GM15510 (cell line): ENCODE measurements around the gene PCBP2.

ENCODE experiments used
- POLR2A ChIP-seq: IDR thresholded peaks from 3 replicates; pipeline ENCODE4 v1.6.1; 2011; ENCODE audit warnings: borderline replicate concordance; ENCODE audit not compliant: insufficient read length; ENCODE audit errors: extremely low read depth

PCBP2 gene

DNA sequence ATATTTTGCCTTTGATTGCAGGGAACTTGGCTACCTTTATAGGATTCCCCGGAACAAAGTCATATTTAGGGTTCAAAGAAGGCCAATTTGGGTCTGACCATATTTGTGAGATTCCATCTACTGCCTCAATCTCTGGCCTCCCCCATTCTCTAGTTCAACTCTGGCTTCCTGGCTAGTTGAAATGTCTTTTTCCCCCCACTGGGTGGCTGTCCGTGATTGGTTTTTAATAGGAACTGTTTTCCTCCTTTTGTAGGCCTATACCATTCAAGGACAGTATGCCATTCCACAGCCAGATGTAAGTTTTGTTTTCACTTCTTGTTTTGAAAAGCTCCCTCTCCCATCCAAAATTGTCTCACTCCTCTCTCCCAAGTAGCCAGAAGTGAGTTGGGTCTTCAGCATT is 13.8 kb downstream of the PCBP2 start:
- no peak for TF ChIP-seq POLR2A

DNA sequence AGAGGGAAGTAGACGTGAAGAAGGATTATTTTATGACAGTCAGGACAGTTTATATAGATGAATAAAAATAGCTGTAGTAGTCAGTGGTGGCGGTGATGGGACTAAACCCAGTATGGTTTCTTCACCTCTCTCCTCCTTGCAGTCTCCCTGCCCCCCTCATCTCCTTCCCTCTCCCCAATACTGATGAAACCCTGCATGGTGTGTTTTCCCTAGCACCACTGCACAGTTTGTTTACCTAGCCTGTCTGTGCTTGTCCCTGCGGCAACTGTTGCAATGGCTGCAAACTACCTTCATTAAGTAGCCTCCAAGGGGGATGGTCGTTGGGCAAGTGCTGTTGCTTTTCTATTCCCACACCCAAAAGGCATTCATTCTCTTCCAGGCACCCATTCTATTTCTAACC is 14.7 kb downstream of the PCBP2 start:
- TF ChIP-seq POLR2A = no peak

DNA sequence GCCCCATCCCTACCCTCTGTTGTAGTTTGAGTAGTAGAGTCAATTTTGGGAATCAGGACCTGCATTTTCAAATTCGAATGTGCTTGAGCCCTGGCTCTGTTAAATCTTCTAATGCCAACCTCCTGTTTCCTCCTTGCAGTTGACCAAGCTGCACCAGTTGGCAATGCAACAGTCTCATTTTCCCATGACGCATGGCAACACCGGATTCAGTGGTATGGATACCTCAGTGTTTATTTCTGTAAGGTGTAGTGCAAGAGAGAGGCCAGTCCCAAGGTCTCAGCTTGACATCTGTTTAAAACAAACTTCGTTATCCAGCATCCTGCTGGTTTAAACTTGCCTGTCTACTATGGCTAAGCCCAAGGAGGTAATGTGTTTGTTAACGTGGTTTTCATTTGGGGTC is 15.2 kb downstream of the PCBP2 start:
- TF ChIP-seq POLR2A = no peak

DNA sequence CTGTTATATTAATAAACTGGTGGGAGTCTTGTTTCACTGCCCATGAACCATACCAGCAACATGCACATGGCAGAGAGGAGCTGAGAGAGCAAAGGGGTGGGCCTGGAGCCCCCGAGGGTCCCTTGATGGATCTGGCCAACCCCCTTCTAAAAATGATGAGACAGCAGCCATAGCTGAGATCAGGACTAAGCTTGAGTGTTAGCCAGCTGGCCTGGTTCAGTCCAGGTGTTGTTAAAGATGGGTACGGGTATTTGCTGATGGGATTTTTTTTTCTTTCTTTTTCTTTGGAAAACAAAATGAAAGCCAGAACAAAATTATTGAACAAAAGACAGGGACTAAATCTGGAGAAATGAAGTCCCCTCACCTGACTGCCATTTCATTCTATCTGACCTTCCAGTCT is 16.0 kb downstream of the PCBP2 start:
- TF ChIP-seq POLR2A = no peak

DNA sequence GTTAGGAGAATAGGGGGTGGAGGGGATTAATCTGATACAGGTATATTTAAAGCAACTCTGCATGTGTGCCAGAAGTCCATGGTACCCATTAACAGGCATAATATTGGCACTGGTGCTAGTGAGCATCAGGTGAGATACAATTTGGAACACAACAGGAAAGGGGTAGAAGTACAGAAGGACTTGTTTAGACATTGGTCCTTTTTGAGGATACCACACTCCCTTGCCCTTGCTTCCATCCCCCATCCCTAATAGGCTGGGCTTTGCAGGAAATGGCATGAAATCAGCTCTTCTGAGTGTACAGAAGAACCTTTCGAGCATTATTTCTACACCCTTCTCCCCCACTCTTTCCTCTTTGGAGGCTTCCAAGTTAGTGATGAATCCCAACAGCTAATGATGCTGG is 16.4 kb downstream of the PCBP2 start:
- TF ChIP-seq POLR2A = no peak

DNA sequence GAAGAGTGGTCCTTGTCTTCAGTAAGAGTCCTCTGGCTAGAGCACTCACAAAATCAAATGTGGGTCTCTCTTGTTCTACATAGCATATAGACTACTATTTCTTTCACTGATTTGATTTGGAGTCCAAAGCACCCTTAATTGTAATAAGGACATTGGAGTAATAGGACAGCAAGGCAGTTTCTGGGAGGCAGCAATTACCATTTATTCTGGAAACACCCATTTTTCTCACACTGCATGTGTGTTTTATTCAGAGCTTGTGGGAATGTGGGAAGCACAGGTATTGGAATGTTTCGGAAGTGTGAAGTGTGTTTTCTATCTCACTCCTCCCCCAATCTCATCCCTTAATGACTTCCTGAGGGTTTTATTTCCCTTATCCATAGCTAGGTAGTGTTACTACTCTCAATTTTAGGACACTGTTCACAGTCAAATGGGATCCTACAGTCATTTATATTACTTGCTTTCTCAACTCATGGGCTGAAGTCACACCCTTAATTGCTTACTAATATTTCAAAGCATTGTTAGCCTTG is 20.2 kb downstream of the PCBP2 start:
- no peak for TF ChIP-seq POLR2A

DNA sequence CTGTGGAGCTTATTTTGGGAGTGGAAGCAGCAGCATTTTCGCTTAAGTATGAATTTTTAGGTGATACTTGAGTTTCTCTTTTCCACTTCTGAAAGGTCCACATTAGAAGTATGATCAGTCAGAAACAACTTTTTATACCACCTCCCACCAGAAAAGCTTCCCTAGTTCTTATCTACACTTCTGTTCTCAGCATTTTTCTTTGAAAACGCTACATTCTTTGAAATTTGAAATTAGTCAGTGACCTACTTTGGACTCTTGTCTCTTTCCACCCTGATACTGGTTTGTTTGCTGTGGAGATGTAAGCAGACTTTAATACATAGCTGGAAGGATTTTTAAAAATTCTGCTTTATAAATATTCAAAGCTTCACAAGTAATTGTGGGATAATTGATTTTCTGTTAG is 22.2 kb downstream of the PCBP2 start:
- no peak for TF ChIP-seq POLR2A

DNA sequence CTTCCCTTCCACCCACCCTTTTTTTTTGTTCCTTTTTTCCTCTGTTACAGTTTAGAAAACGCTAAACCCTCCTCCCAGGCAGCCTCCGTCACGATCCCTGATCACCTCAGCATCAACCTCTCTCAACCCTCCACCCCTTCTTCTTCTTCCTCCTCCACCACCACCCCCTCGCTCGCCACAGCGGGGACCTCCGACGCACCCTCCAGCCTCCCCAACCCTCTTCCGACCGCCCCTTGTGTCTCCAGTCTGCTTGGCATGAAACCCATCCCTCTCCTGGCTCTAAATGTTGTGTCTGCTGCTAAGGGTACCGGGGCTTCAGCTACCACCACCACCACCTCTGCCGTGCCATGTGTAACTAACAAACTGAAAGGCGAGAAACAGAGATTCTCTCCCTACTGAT is 22.9 kb downstream of the PCBP2 start:
- TF ChIP-seq POLR2A = no peak

DNA sequence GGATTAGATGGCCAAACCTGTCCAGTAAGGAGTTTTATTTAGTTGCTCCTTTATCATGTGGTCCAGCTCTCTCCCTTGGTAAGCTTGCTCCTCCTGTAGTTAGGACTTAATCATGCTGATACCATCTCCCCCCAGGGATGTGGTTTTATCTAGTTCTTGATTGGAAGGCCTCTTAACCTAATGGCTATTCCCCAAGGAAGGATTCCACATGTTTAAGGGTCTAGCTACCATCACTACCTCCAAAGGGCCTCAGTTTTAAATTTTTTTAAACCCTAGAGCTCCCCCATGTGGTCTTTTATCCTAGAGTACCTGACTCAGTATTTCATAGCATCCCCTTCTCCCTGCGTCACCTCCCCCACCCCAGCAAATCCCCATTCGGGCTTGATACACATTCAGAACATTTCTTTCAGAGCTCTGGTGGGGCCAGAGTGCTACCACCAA is 24.9 kb downstream of the PCBP2 start:
- TF ChIP-seq POLR2A = no peak

DNA sequence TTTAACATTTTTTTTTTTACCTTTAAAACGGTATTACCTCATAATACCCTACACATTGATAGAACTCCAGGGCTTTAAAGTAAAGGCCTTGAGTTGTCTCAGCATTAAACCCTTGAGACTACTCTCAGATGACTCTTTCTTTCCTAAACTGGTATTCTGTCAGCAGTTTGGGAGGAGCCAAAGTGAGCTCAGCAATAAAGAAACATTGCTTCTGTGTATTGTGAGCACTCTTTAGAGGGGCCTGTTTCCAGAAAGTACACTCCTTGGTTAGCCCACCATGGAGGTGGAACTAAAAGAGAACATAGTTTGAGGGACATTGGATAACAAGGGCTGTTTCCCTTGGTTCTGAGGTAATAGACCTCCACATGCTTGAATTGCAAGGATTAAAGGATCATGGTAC is 27.0 kb downstream of the PCBP2 start:
- TF ChIP-seq POLR2A = no peak

DNA sequence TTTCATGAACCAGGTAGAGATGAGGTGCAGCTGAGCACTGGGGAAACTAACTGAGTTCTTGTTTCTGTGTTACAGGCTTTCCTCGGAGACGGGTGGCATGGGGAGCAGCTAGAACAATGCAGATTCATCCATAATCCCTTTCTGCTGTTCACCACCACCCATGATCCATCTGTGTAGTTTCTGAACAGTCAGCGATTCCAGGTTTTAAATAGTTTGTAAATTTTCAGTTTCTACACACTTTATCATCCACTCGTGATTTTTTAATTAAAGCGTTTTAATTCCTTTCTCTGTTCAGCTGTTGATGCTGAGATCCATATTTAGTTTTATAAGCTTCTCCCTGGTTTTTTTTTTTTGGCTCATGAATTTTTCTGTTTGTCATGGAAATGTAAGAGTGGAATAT is 27.4 kb downstream of the PCBP2 start:
- no peak for TF ChIP-seq POLR2A

DNA sequence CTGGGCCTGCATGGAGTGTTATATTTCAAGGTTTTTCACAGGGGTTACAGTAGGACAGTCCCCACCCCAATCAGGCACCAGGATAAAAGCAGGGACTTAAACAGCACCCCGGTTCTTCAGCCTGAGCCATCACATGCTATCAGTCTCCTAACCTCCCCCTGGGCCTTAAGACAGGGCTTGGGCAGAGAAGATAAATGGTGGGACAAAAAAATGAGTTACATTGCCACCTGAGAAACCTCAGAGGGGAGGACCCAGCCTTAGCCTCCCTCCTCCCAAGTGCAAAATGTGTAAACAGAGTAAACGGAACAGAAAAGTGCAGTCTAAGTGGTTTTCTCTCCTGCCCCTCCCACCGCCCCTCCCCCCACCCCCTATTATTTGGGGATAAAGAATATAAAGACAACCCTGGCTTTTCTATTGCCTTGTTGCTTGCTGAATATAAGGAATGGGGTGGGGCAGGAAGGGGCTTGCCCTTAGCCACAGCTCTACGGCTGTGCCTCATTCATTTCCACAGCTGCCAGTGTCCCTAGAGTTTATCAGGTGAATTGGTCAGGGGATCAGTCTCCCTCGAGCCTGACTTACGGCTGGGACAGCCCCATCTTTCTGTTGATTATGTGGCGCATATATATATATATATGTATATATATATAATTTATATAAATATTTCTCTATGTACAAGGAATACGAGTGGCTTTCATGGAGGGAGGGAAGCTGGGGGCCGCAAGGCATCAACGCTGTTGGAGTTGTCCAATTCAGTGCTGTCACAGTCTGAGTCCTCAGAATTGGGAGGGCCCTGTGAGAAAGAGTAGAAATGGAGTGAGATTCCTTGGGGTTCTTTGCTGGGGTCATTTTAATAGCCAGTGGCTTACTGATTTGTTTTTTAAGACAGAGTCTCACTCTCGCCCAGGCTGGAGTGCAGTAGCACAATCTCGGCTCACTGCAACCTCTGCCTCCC is 28.9 kb downstream of the PCBP2 start:
- TF ChIP-seq POLR2A = no peak

DNA sequence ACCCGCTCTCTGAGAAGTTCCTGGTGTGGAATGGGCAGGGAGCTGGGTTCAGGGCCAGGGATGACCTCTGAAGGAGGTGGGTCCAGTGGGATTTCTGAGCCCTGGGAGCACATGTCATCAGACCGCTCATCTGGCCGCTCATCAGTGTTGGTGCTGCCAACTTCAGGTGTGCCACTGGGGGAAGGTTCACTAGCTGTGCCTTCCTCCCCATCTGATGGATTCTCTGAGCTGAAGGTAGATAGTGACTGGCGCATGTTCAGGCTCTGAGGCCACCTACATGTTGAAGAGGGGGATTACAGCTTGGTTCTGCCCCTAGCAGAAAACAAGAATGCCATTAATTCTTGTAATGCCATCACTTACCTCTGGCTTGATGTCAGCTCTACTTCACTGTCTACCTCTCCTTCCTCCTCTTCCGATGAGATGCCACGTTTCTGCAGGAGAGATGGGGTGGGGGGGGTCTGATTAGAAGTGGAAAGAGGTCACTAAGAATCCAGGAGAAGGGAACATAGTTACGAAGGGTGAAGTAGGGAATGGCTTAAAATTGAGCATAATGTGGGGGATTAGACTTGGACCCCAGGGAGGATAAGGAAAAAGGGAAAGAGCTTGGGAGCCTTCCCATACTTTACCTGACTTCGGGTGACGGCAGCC is 30.2 kb downstream of the PCBP2 start:
- TF ChIP-seq POLR2A = no peak

DNA sequence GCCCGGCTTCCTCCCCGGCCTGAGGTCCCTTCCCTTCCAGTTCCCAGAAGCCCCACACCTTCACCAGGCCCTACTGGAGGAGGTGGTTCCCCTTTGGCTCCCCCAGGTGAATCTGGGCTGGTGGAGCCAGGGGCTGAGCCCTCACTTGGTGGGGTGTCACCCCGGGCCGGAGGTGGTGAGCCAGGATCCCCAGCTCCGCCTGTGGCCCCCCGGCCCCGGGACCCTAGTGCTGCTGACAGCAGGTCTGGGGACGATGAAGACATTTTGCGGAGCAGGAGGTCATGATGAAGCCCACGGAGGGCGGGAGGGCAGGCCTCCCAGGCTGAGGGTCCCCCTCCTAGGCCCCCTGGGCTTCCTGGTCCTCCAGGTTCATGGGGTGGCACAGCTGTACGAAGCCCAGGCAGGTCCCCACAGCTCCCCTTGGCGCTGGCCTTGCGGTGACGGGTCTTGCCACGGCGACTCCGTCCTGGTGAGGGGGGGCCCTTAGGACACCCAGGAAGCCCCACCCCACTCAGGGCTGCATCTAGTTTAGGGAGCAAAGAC is 30.8 kb downstream of the PCBP2 start:
- no peak for TF ChIP-seq POLR2A

DNA sequence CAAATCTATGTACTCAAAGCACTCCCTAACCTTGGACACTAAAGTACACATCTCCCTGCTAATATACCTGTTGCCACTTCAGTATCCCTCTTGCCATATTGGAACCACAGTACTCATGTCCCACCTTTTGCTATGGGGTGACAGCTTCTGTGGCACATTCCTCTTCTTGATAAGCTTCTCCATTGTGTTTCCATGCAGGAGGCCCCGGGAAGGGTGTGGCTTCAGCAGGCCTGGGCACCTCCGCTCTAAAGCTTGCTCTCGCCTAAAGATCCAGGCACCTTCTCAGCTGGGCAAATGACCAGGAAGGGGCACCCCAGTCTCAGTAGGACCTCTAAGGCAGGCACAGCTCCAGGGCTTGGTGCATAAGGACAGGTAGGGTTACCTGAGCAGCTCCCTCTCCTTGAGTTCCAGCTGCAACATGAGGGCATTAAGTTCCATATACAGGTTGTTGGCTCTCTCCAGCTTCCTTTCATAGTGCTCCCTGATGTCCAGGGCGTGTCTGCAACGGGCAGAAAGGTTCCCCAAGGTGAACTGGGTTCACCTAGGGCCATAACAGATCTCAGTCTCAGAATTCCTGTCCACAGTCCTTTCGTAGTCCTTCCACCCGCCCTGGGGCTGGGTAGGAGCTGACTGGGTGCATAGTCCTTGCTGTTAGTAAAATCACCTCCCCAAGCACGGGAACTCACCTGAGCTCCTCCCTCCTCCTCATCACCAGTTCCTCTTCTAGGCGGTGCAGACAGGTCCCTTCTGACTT is 31.5 kb downstream of the PCBP2 start:
- no peak for TF ChIP-seq POLR2A
